ENCODE results near the gene CNOT3.

The CNOT3 gene

GRCh38 chr19:54204767-54205468 lies 67.4 kb downstream of the CNOT3 start:
- no peak for DNase-seq (ENCODE audit: low spot score)
- no peak for TF ChIP-seq CTCF (IDR thresholded peaks at IDR 0.05; ENCODE audit: extremely low read depth, missing control alignments)

Measured in GM20000 (cell line).